Measurements from ENCODE around the gene POGZ. TPM values are rescaled to one million over a fixed set of nuclear protein-coding genes. Genes with fewer than 3 reads are reported as not detected.

The POGZ gene
- total RNA-seq, 1 experiment from 2014 or later = 39.5 TPM

DNA sequence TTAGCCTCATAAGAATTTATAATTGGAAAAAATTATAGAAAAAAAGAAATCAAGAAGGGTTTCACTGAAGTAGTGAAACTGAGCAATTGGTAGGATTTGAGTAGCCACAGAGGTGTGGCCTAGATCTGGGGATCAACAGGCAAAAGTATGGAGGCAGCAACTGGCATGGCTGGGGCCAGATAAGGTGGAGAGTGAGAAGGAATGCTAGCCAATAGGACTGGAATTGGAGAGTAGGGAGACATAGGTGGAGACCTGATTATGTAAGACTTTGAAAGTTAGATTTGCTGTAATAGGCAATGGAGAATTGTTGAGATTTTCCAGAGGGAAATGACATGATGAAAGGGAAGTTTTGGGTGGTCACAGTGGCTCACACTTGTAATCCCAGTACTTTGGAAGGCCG, 27.3 kb upstream of the POGZ start:
- no peak for DNase-seq
- Histone ChIP-seq H3K27ac (no peak overlapping the region), H3K4me3 (no peak overlapping the region), H3K27me3 (no peaks in the 10 kb centered on the region), H3K9me3 (replicated peaks) (no peaks in the 10 kb centered on the region), H3K36me3 (no peaks in the 10 kb centered on the region), H3K4me1 (no peaks in the 10 kb centered on the region)

DNA sequence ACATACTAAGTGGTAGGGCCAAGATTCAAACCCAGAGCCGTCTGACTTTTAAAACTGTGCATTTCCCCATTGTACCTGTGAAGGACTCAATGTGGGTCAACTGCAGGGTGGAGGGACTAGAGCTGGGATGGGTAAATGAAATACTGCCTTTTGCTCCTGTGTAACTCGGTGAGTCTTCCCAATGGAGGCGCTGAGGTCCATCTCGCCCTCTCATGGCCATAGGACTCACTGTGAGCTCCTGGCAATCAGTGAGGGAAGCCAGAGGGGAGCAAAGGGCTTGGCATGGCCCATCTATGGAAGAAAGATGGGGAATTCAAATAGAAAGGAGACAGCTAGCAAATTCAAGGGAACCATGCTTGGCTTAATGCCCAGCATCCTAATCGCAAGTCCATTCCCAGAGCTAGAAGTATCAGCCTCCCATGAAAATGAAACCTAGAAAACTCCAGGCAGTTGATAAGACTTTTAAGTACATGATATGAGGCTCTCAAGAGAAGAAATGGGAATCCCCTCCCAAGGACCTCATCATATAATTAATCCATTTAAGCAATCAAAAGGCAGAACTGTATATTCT, 26.5 kb upstream of the POGZ start:
- Histone ChIP-seq H3K4me1 (no peaks in the 10 kb centered on the region), H3K9me3 (replicated peaks) (no peaks in the 10 kb centered on the region), H3K27me3 (no peaks in the 10 kb centered on the region), H3K27ac (no peak overlapping the region), H3K4me3 (no peak overlapping the region), H3K36me3 (no peaks in the 10 kb centered on the region)
- DNase-seq = no peak

DNA sequence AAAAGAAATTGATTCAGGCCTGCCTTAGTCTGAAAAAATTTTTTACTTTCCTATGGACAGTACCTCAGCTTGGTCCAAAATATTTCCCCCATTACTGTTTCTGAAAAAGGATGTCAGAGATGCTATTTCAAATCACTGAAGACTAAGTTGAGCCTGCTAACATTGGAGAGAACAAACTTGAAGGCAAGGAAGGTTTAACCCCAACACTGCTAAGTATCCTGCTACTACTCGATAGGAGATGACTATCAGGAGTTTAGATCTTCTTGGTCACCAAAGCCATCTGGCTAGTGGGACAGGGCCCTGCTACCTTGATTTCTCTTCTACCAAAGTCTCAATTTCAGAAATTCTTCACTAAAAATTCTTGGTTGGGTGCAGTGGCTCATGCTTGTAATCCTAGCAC, 22.7 kb upstream of the POGZ start:
- Histone ChIP-seq H3K36me3 (no peaks in the 10 kb centered on the region), H3K4me1 (no peaks in the 10 kb centered on the region), H3K4me3 (no peak overlapping the region), H3K9me3 (replicated peaks) (no peaks in the 10 kb centered on the region), H3K27ac (no peak overlapping the region), H3K27me3 (no peaks in the 10 kb centered on the region; the same call in 1 of the 2 replicates)
- DNase-seq = no peak

DNA sequence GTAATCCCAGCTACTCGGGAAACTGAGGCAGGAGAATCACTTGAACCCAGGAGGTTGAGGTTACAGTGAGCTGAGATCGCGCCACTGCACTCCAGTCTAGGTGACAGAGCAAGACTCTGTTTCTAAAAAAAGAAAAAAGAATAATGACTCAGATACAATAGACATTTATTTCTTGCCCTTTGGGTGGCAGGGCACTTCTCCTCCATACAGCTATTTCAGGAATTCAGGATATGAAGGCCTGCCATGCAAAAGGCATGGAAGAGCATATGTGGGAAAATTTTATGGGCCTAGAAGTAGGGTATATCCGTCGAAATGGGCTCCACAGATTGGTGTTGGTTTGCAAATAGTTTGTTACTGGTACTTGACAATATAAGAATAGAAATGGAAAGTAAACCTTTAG, 20.2 kb upstream of the POGZ start:
- no peak overlapping the region for H3K27ac ChIP-seq
- H3K4me3 ChIP-seq = no peak overlapping the region
- H3K27me3 ChIP-seq = peaks cover 3% of the 10 kb centered on the region; the same call in 1 of the 2 replicates
- H3K9me3 ChIP-seq (replicated peaks) = no peaks in the 10 kb centered on the region
- H3K4me1 ChIP-seq = no peaks in the 10 kb centered on the region
- DNase-seq = no peak
- H3K36me3 ChIP-seq = no peaks in the 10 kb centered on the region

DNA sequence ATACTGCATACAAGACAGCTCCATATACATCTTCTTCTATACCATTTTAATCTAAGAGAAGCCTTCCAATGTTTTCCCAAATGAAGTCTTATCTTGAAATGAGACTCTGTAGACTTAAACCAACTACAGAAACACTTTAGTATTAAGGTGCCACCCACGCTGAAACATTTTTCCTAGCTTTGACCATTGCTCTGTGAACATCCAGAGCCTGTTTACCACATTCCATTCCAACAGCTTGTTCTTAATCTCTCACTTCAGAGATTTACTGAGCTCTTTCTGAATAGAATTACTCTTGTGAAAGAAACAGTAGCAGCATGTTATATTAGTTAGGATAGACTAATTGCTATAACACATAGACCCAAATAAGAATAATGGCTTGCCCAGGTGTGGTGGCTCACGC, 19.6 kb upstream of the POGZ start:
- no peak overlapping the region for H3K4me3 ChIP-seq
- no peak overlapping the region for H3K27ac ChIP-seq
- H3K36me3 ChIP-seq = no peaks in the 10 kb centered on the region
- H3K27me3 ChIP-seq = peaks cover 3% of the 10 kb centered on the region; the same call in 1 of the 2 replicates
- no peaks in the 10 kb centered on the region for H3K9me3 ChIP-seq (replicated peaks)
- no peaks in the 10 kb centered on the region for H3K4me1 ChIP-seq
- no peak for DNase-seq

DNA sequence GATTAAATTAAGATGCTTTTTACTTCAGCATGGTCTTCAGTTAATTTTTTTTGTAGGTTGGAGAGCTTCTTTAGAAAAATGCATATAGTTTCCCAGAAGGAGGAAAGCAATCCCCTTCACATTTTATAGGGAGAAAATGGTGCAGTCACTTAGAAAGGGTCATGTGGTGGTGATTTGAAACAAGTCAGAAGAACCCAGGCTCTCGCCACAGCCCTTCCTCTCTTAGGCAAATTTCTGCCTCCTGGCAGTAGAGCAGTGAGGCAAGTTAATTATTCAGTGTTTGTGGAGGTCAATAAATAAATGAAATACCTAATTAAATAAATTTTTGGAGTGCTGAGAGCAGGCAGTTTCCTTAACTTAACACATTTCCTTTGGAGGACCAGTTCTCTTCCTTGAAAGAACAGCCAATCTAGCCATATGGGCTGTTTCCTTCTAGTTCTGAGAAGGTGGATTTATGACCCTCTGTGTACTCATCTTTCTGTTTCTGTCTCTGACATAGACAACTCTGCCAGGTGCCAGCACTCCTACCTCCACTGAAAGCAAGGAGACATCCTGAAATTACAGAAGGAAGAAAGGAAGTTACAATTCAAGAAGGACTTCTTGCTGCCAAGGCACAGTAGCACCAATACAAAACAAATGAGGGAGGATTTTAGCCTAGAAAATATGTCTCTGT, 19.0 kb upstream of the POGZ start:
- Histone ChIP-seq H3K27me3 (peaks cover 3% of the 10 kb centered on the region; the same call in 1 of the 2 replicates), H3K9me3 (replicated peaks) (no peaks in the 10 kb centered on the region), H3K27ac (no peak overlapping the region), H3K4me1 (no peaks in the 10 kb centered on the region), H3K36me3 (no peaks in the 10 kb centered on the region), H3K4me3 (no peak overlapping the region)
- no peak for DNase-seq

DNA sequence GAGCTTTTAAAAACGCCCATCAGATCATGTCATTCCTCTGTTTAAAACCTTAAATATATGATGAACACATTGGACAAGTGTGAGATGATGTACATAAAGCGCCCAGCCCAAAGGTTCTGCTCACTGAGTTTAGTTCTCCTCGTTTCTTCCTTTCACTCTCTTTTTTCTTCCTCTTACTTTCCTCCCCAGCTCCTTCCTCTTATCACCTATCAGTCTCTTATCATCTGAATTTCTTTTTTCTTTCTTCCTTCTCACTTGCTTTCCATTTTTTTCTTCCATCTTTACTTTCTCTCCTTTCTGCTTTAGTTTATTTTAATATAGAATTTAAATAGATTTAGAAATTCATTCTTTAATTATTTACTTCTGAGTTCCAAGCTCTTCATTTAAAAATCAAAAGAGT, 17.8 kb upstream of the POGZ start:
- Histone ChIP-seq H3K4me3 (no peak overlapping the region), H3K27ac (no peak overlapping the region), H3K27me3 (peaks cover 3% of the 10 kb centered on the region; the same call in 1 of the 2 replicates), H3K4me1 (no peaks in the 10 kb centered on the region), H3K36me3 (no peaks in the 10 kb centered on the region), H3K9me3 (replicated peaks) (no peaks in the 10 kb centered on the region)
- DNase-seq = no peak

DNA sequence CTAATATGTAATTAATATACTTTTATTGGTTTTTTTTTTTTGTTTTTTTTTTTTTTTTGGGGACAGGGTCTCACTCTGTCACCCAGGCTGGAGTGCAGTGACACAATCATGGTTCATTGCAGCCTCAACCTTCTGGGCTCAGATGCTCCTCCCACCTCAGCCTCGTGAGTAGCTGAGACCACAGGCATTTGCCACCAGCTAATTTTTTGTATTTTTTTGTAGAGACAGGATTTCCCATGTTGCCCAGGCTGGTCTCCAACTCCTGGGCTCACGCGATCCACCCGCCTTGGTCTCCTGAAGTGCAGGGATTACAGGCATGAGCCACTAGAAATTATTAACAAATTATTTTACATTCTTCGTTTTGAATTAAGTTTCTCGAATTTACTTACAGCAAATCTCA, 16.8 kb upstream of the POGZ start:
- Histone ChIP-seq H3K27ac (no peak overlapping the region), H3K4me1 (no peaks in the 10 kb centered on the region), H3K9me3 (replicated peaks) (no peaks in the 10 kb centered on the region), H3K36me3 (no peaks in the 10 kb centered on the region), H3K4me3 (no peak overlapping the region), H3K27me3 (peaks cover 3% of the 10 kb centered on the region; the same call in 1 of the 2 replicates)
- DNase-seq = no peak

DNA sequence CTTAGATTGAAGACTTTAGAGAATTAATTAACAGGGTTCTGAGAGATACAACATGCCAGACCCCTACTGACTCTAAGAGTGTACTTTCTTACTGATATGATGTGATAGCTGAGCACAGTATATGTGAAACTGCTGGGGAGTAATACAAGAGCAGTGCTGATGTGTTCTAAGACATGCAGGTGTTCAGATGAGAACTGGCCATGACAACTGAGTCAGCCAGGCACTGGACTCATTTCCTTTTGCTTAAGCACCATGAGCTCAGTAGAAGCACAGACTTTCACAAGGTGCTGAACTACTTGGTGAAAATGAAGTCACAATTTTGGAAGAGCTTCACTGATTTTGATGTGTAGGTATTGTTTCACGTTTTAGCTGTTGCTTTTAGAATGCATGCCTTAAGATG, 15.9 kb upstream of the POGZ start:
- no peak for DNase-seq
- Histone ChIP-seq H3K27ac (no peak overlapping the region), H3K36me3 (no peaks in the 10 kb centered on the region), H3K4me1 (no peaks in the 10 kb centered on the region), H3K9me3 (replicated peaks) (no peaks in the 10 kb centered on the region), H3K27me3 (peaks cover 3% of the 10 kb centered on the region; the same call in 1 of the 2 replicates), H3K4me3 (no peak overlapping the region)

DNA sequence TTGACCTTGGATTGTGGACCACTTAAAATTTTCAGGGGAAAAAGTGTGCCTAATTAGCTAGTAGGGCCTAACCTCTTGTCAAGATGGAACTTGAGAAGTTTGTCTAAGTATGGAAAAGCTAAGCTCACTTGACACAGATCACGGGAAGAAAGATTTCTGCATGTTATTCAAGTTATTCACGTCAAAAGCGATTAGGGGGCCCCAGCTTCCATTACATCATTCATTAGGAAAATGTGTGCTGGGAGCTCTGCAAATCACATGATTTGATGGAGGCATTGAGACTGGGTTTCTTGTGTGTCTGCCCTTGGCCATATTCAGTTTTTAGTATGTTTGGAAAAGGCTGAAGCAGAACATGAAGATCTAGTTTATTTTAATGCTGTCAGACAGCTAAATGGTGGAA, 15.5 kb upstream of the POGZ start:
- H3K27ac ChIP-seq = no peak overlapping the region
- no peak for DNase-seq
- H3K4me1 ChIP-seq = no peaks in the 10 kb centered on the region
- no peaks in the 10 kb centered on the region for H3K36me3 ChIP-seq
- H3K27me3 ChIP-seq = peaks cover 3% of the 10 kb centered on the region; the same call in 1 of the 2 replicates
- H3K9me3 ChIP-seq (replicated peaks) = no peaks in the 10 kb centered on the region
- no peak overlapping the region for H3K4me3 ChIP-seq

DNA sequence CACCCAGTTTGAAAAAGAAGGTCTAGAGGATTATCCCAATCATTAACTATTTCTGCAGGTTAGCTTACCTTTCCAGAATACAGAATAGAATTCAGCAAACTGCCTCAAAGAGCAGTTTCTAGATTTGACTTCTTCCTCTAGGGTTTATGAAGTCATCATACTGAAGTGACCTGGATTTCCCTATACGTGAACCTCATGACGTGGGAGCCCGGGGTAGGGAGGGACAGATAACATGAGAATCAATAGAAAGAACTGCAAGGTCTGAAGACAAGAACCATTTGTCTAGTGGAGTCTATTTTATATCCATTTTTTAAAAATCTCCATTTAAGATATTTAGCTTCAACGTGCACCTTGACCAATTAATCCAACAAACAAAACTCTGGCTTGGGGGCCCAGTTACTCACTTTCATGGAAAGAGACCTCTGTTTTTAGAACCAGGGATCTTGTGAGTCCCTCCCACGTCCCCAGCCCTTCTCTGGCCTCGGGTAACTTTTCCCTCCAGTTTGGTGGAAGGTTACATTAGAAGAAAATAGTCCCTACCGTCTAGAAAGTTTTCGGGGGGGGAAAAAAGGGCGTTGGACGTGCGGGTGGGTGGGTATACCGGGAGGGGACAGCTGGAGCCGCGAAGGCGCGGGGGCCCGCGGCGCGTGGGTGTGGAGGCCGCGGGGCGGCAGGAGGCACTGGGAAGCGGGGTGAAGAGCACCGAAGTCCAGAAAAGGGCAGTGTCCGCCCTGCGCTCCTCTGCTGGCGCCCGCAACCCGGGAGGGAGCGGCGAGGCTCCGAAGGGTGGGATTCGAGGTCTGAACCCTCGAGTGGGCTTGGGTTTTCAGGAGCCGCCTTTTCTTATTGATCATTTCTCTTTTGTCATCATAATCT, 13.8 kb upstream of the POGZ start:
- no peak overlapping the region for H3K27ac ChIP-seq
- DNase-seq = no peak
- no peaks in the 10 kb centered on the region for H3K36me3 ChIP-seq

DNA sequence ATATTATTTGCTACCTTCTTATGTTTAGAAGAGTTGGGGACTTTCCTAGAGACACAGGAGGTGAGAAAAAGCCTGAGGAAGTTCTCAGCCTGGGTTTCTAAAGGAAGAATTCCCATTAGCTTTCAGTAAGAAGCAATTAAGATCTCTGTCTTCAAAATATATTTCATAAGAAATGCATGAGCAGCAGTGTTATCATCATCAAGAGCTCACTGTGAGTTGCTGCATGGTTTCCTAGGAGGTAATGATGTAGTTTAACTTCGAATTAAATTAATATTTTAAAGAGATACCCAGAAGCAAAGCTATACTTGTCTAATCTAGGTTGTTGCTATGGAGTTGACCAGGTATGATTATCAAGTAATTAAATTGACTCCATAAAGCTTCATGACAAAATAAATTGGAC, 5.7 kb upstream of the POGZ start:
- DNase-seq = no peak
- H3K27me3 ChIP-seq = 0 out of 2 replicates have a peak, but pooled peaks cover 2% of the 10 kb centered on the region
- no peak overlapping the region for H3K27ac ChIP-seq
- H3K4me3 ChIP-seq = no peak overlapping the region
- H3K9me3 ChIP-seq (replicated peaks) = 0 out of 2 replicates have a peak, but pooled peaks cover 2% of the 10 kb centered on the region
- no peaks in the 10 kb centered on the region for H3K36me3 ChIP-seq
- H3K4me1 ChIP-seq = no peaks in the 10 kb centered on the region

More for the DNA sequence above, 13.8 kb upstream of the POGZ start:
- Histone ChIP-seq H3K9me3 (replicated peaks) (0 out of 2 replicates have a peak, but pooled peaks cover 2% of the 10 kb centered on the region), H3K4me1 (no peaks in the 10 kb centered on the region), H3K4me3 (no peak overlapping the region), H3K27me3 (peaks cover 3% of the 10 kb centered on the region; the same call in 1 of the 2 replicates)

DNA sequence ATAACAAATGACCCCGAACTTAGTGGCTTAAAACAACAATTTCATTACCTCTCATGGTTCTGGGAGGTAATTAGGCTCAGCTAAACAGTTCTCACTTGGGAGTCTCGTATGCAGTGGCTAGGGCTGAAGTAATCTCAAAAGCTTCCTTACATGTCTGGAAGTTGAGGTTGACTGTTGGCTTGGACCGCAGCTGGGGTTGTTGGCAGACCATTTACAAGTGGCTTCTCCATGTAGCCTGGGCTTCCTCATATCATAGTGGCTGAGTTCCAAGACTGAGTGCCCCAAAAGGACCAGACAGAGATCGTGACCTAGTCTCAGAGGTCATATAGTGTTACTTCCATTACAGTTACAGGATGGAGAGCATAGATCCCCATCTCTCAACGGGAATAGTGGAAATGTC, 2.4 kb upstream of the POGZ start:
- no peak for DNase-seq
- no peaks in the 10 kb centered on the region for H3K36me3 ChIP-seq
- H3K4me1 ChIP-seq = peaks cover 3% of the 10 kb centered on the region; the same call in 1 of the 2 replicates
- no peaks in the 10 kb centered on the region for H3K27me3 ChIP-seq
- no peaks in the 10 kb centered on the region for H3K9me3 ChIP-seq (replicated peaks)
- no peak overlapping the region for H3K27ac ChIP-seq
- H3K4me3 ChIP-seq = no peak overlapping the region

DNA sequence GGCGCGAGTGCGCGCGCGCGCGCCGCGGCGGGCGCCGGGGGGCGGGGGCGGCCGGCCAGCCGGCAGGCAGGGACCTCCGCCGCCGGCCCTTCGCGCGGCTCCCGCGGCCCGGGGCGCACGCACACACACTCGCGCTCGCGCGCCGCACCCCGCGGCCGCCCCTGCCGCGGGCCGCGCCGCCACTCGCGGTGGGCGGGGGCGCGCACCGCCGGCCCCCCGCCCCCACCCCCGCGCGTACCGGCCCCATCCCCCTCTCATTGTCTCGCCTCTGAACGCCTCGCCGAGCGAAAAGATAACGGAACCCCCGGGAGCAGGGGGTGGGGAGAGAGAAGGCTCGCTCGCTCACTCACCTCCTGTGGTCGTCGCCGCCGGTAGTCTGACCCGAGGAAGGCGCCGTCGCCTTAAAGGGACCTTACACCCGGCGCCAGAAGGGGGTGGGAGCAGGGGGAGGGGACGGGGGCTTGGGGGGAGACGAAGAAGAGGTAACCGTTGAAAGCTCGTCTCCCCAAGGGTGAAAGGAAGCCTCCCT, 428 bp downstream of the POGZ start:
- H3K27me3 ChIP-seq = no peaks in the 10 kb centered on the region
- H3K36me3 ChIP-seq = no peaks in the 10 kb centered on the region
- DNase-seq = peak; percentile 65 to 68

More for the DNA sequence above, 428 bp downstream of the POGZ start:
- Histone ChIP-seq H3K4me1 (peaks cover 3% of the 10 kb centered on the region; the same call in 1 of the 2 replicates), H3K27ac (no peak overlapping the region), H3K4me3 (peak overlapping the region; percentile 54), H3K9me3 (replicated peaks) (no peaks in the 10 kb centered on the region)
